ENCODE measurements around the gene RALGPS2.

- TF ChIP-seq GATA3 (IDR thresholded peaks at IDR 0.05; ENCODE audit: low read depth, low read length): no peak
- no peak for TF ChIP-seq GATA2 (IDR thresholded peaks at IDR 0.05; ENCODE audit: low read depth, low read length)
Observed at GRCh38 chr1:178874966-178875365, 149.9 kb downstream of the RALGPS2 start.

All from SH-SY5Y (cell line).